SK-N-SH (cell line): ENCODE data around the gene LIN28B. TPM values are rescaled to one million over a fixed set of nuclear protein-coding genes. Genes with fewer than 3 reads are reported as not detected.

Experiments used
- CTCF ChIA-PET: fragments of 300-600, 350-600 bp; formaldehyde crosslinking; extraction: SDS; loops from one replicate; lab custom pipeline; 2021; lab: Yijun Ruan, JAX
- POLR2A ChIA-PET: fragments of 350-600 bp; sonication (Branson Sonifier 250); formaldehyde crosslinking; extraction: SDS; loops from one replicate; lab custom pipeline; 2020; ENCODE audit warnings: antibody characterized with exemption, inconsistent platforms; lab: Yijun Ruan, JAX
- DNase-seq: peaks from one replicate; pipeline ENCODE4 v3.0.0; 2012
- H2AFZ ChIP-seq: fragments of 200-600 bp; sonication (generic); 2 replicates; pipeline ENCODE4 v1.8.1; 2016; ENCODE audit warnings: antibody characterized with exemption, mild to moderate bottlenecking, low read depth
- H3F3A ChIP-seq: fragments of 200-600 bp; sonication (generic); replicated peaks from 2 replicates; pipeline ENCODE3; 2016; ENCODE audit warnings: antibody characterized with exemption, mild to moderate bottlenecking; ENCODE audit not compliant: insufficient read depth
- H3K27ac ChIP-seq, 2 experiments: fragments of 200-500 bp in 1 of 2; fragments of 200-600 bp in 1 of 2; sonication (Bioruptor generic) in 1 of 2; sonication (generic), shearing (Covaris generic) in 1 of 2; 2 replicates each; pipeline versions ENCODE4 v1.5.1 to v1.6.1; 2014 to 2016; ENCODE audit warnings: low read depth in 2 of 2, inconsistent platforms in 1 of 2, low read length in 1 of 2, mild to moderate bottlenecking in 1 of 2, mixed read lengths in 1 of 2
- H3K27me3 ChIP-seq: fragments of 200-600 bp; sonication (generic), shearing (Covaris generic); 2 replicates; pipeline ENCODE4 v1.6.1; 2016; ENCODE audit warnings: mixed run types; ENCODE audit not compliant: insufficient read depth
- H3K36me3 ChIP-seq, 2 experiments: fragments of 200-500 bp in 1 of 2; fragments of 200-600 bp in 1 of 2; sonication (Bioruptor generic) in 1 of 2; sonication (generic) in 1 of 2; replicated peaks in 1 of 2; 2 replicates each; pipeline versions ENCODE3 to v1.5.1; 2014 to 2016; ENCODE audit warnings: low read length in 1 of 2, mild to moderate bottlenecking in 1 of 2; ENCODE audit not compliant: insufficient read depth in 2 of 2, control insufficient read depth in 1 of 2
- H3K4me1 ChIP-seq, 2 experiments: fragments of 200-500 bp in 1 of 2; fragments of 200-600 bp in 1 of 2; sonication (Bioruptor generic) in 1 of 2; sonication (generic), shearing (Covaris generic) in 1 of 2; 2 replicates each; pipeline versions ENCODE4 v1.5.1 to v1.6.1; 2014 to 2016; ENCODE audit warnings: low read depth in 1 of 2, low read length in 1 of 2, mixed run types in 1 of 2; ENCODE audit not compliant: insufficient read depth in 2 of 2, control insufficient read depth in 1 of 2
- H3K4me2 ChIP-seq: fragments of 200-600 bp; sonication (generic), shearing (Covaris generic); 2 replicates; pipeline ENCODE4 v1.6.1; 2017; ENCODE audit warnings: mixed run types
- H3K4me3 ChIP-seq, 2 experiments: fragments of 200-500 bp in 1 of 2; fragments of 200-600 bp in 1 of 2; sonication (Bioruptor generic) in 1 of 2; sonication (generic), shearing (Covaris generic) in 1 of 2; 2 replicates each; pipeline versions ENCODE4 v1.5.1 to v1.8.1; 2014 to 2016; ENCODE audit warnings: low read depth in 2 of 2, inconsistent platforms in 1 of 2, low read length in 1 of 2, mild to moderate bottlenecking in 1 of 2, mixed read lengths in 1 of 2, moderate library complexity in 1 of 2
- H3K79me2 ChIP-seq: fragments of 200-600 bp; sonication (generic); 2 replicates; pipeline ENCODE4 v1.8.1; 2017; ENCODE audit warnings: mild to moderate bottlenecking; ENCODE audit not compliant: insufficient read depth
- H3K9ac ChIP-seq: fragments of 200-600 bp; sonication (generic); 2 replicates; pipeline ENCODE4 v1.6.1; 2017; ENCODE audit warnings: mixed run types
- H3K9me2 ChIP-seq: fragments of 200-600 bp; sonication (generic); 2 replicates; pipeline ENCODE4 v1.6.1; 2017; ENCODE audit warnings: mixed run types
- H3K9me3 ChIP-seq: fragments of 200-600 bp; sonication (generic); 2 replicates; pipeline ENCODE4 v1.6.1; 2017; ENCODE audit warnings: mixed run types, mild to moderate bottlenecking, moderate library complexity
- H4K20me1 ChIP-seq: fragments of 200-600 bp; sonication (generic); 2 replicates; pipeline ENCODE4 v1.6.1; 2017; ENCODE audit warnings: mild to moderate bottlenecking, mixed run types; ENCODE audit not compliant: insufficient read depth
- FOXJ3 ChIP-seq: sonication (generic); formaldehyde crosslinking; IDR thresholded peaks from 2 replicates; pipeline ENCODE4 v1.5.1; 2020; ENCODE audit warnings: mild to moderate bottlenecking, missing genetic modification reagents
- JUND ChIP-seq: IDR thresholded peaks from 2 replicates; pipeline ENCODE4 v1.4.0; 2012
- NFIC ChIP-seq: IDR thresholded peaks from 2 replicates; pipeline ENCODE4 v1.4.0; 2012; ENCODE audit warnings: borderline replicate concordance
- POLR2AphosphoS5 ChIP-seq: IDR thresholded peaks from 2 replicates; pipeline ENCODE4 v1.6.1; 2012; ENCODE audit warnings: low read depth, low read length
- RCOR1 ChIP-seq: fragments of 150-350 bp; IDR thresholded peaks from 2 replicates; pipeline ENCODE4 v1.6.1; 2017; ENCODE audit warnings: antibody characterized with exemption, low read length
- TAF1 ChIP-seq: IDR thresholded peaks from 2 replicates; pipeline ENCODE4 v1.6.1; 2012; ENCODE audit warnings: low read depth, mild to moderate bottlenecking, low read length, moderate library complexity, borderline replicate concordance
- TEAD4 ChIP-seq: IDR thresholded peaks from 2 replicates; pipeline ENCODE4 v1.4.0; 2012; ENCODE audit warnings: mild to moderate bottlenecking, borderline replicate concordance; ENCODE audit not compliant: insufficient read depth
- YY1 ChIP-seq: IDR thresholded peaks from 2 replicates; pipeline ENCODE4 v1.4.0; 2012; ENCODE audit warnings: low read depth, mild to moderate bottlenecking
- WGBS: methylation state at CpG from one replicate; pipeline ENCODE4 v1.1.6; 2017; ENCODE audit warnings: low lambda C conversion rate; 5-methylcytosine and 5-hydroxymethylcytosine counted together
- polyA plus RNA-seq, 3 experiments: library from polyadenylated mRNA; depleted of rRNA; stranded (reverse); fragments of >200 nt; gene quantifications; 2 replicates each; pipeline ENCODE4 v1.2.3, GENCODE V29; 2012
- TF ChIP-seq, protein P1 (sequence below): IDR thresholded peaks from 2 replicates; pipeline ENCODE4 v1.4.0; 2012; ENCODE audit warnings: low read depth, borderline replicate concordance
- TF ChIP-seq, protein P2 (sequence below): fragments of 200-600 bp; sonication (generic); IDR thresholded peaks from 2 replicates; pipeline ENCODE4 v1.6.1; 2017; ENCODE audit warnings: antibody characterized with exemption, mild to moderate bottlenecking, moderate library complexity
- TF ChIP-seq, protein P3 (sequence below): fragments of 150-350 bp; IDR thresholded peaks from 2 replicates; pipeline ENCODE4 v1.6.1; 2016; ENCODE audit warnings: mild to moderate bottlenecking, low read depth, low read length

LIN28B gene
- polyA plus RNA-seq, 1 of the 3 experiments (the other 2 are of a cell fraction), result 0.67 TPM

DNA sequence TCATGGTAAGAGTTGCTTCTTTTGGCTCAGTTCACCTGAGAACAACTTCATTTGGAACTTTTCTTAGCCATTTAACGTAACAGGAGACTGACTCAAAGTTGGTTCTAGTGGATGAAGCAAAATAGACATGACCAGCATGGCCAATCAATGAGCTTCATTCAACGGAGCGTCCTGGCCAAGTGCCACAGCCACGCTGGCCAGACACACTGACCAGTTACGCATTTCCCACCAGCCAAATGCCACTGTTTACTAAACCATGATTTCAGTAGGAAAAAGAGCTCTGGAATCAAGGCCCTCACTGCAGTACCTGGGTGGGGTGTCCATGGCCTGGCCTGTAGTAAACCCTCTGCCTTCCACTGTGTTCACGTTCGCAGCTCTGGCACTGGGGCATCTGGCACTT lies 142.5 kb downstream of the LIN28B start:
- POLR2A ChIA-PET, result no interaction called here
- no peaks in the 10 kb centered on the region for H3K27me3 ChIP-seq
- no peak overlapping the region for H3K4me2 ChIP-seq
- H2AFZ ChIP-seq, result no peak overlapping the region
- no peaks in the 10 kb centered on the region for H3F3A ChIP-seq
- H3K27ac ChIP-seq, result no peak overlapping the region
- no peak for DNase-seq
- no peak for TF ChIP-seq RCOR1
- no peak for TF ChIP-seq FOXJ3 (CRISPR knock-in tag)
- no peak for TF ChIP-seq YY1
- no peak for TF ChIP-seq POLR2AphosphoS5
- TF ChIP-seq, protein P1, sequence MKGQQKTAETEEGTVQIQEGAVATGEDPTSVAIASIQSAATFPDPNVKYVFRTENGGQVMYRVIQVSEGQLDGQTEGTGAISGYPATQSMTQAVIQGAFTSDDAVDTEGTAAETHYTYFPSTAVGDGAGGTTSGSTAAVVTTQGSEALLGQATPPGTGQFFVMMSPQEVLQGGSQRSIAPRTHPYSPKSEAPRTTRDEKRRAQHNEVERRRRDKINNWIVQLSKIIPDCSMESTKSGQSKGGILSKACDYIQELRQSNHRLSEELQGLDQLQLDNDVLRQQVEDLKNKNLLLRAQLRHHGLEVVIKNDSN, result no peak
- TF ChIP-seq, protein P2, sequence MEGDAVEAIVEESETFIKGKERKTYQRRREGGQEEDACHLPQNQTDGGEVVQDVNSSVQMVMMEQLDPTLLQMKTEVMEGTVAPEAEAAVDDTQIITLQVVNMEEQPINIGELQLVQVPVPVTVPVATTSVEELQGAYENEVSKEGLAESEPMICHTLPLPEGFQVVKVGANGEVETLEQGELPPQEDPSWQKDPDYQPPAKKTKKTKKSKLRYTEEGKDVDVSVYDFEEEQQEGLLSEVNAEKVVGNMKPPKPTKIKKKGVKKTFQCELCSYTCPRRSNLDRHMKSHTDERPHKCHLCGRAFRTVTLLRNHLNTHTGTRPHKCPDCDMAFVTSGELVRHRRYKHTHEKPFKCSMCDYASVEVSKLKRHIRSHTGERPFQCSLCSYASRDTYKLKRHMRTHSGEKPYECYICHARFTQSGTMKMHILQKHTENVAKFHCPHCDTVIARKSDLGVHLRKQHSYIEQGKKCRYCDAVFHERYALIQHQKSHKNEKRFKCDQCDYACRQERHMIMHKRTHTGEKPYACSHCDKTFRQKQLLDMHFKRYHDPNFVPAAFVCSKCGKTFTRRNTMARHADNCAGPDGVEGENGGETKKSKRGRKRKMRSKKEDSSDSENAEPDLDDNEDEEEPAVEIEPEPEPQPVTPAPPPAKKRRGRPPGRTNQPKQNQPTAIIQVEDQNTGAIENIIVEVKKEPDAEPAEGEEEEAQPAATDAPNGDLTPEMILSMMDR, result no peak
- no peak for TF ChIP-seq JUND
- H3K4me3 ChIP-seq, result no peak overlapping the region
- H3K9me2 ChIP-seq, result no peaks in the 10 kb centered on the region
- H4K20me1 ChIP-seq, result no peaks in the 10 kb centered on the region
- no peak overlapping the region for H3K9ac ChIP-seq
- H3K9me3 ChIP-seq, result no peaks in the 10 kb centered on the region
- 96% methylated on average over 7 of the region's 7 CpGs for WGBS
- no peaks in the 10 kb centered on the region for H3K79me2 ChIP-seq
- CTCF ChIA-PET, result interaction anchor here (1.1 to 2.2 kb wide), 4 partner anchors 11 to 304 kb away, joined by 3 to 15 read pairs (median 4); partner anchors contain the start of gene PREP
- peaks cover 10% of the 10 kb centered on the region in 2 experiments for H3K36me3 ChIP-seq
- no peaks in the 10 kb centered on the region for H3K4me1 ChIP-seq

DNA sequence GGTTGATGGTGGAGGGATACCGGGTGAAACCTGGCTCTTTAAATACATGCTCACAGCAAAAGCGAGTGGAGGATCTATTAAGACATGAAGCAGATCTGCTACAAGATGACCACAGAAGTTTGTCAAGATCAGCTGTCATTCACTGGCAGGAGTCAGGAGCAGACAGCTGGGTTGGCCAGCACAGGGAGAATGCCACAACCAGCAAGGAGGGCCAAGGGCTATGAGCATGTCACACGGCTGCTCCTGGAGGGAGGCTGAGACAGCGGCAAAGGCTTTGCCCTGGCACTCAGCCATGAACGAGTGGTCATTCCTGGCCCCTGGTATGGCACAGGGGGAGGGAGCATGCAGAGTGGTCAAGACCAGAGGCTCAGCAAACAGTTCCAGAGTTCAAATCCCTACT lies 145.3 kb downstream of the LIN28B start:
- Histone ChIP-seq H3K27ac (no peak overlapping the region), H3F3A (no peaks in the 10 kb centered on the region), H3K79me2 (no peaks in the 10 kb centered on the region), H3K9me3 (no peaks in the 10 kb centered on the region), H4K20me1 (no peaks in the 10 kb centered on the region), H3K27me3 (no peaks in the 10 kb centered on the region), H3K36me3 (peaks cover 10 to 15% of the 10 kb centered on the region in 2 experiments), H3K4me3 (no peak overlapping the region), H3K9ac (no peak overlapping the region), H3K4me1 (no peaks in the 10 kb centered on the region), H3K9me2 (no peaks in the 10 kb centered on the region), H2AFZ (no peak overlapping the region), H3K4me2 (no peak overlapping the region)
- 95% methylated on average over 2 of the region's 5 CpGs for WGBS
- ChIA-PET POLR2A (no interaction called here), CTCF (no interaction called here)
- DNase-seq, result no peak
- TF ChIP-seq TEAD4, result no peak
- no peak for TF ChIP-seq NFIC
- TF ChIP-seq JUND, result no peak
- TF ChIP-seq, protein P3, sequence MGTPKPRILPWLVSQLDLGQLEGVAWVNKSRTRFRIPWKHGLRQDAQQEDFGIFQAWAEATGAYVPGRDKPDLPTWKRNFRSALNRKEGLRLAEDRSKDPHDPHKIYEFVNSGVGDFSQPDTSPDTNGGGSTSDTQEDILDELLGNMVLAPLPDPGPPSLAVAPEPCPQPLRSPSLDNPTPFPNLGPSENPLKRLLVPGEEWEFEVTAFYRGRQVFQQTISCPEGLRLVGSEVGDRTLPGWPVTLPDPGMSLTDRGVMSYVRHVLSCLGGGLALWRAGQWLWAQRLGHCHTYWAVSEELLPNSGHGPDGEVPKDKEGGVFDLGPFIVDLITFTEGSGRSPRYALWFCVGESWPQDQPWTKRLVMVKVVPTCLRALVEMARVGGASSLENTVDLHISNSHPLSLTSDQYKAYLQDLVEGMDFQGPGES, result no peak
- no peak for TF ChIP-seq TAF1
